RWPE1 (cell line): ENCODE results near the gene ULK3.
A peak's percentile ranks its signal among the peaks of the same experiment; 100 is the strongest.

Experiments used
- CTCF ChIA-PET: fragments of 350-600 bp; sonication (Branson Sonifier 250); formaldehyde crosslinking; extraction: SDS; loops from one replicate; lab custom pipeline; 2021; lab: Yijun Ruan, JAX
- POLR2A ChIA-PET: fragments of 400-600 bp; formaldehyde crosslinking; extraction: SDS; loops from one replicate; lab custom pipeline; 2020; ENCODE audit warnings: antibody characterized with exemption; ENCODE audit not compliant: low non-redundant PET; lab: Yijun Ruan, JAX
- DNase-seq: peaks from one replicate; pipeline ENCODE4 v3.0.0; 2012; ENCODE audit warnings: low spot score
- H3K27ac ChIP-seq: fragments of 450-650 bp; 2 replicates; pipeline ENCODE4 v1.5.1; 2017
- CTCF ChIP-seq: fragments of 450-650 bp; conservative IDR thresholded peaks from 2 replicates; pipeline ENCODE4 v1.5.1; 2017; ENCODE audit warnings: low read depth, mild to moderate bottlenecking

ULK3 gene

DNA sequence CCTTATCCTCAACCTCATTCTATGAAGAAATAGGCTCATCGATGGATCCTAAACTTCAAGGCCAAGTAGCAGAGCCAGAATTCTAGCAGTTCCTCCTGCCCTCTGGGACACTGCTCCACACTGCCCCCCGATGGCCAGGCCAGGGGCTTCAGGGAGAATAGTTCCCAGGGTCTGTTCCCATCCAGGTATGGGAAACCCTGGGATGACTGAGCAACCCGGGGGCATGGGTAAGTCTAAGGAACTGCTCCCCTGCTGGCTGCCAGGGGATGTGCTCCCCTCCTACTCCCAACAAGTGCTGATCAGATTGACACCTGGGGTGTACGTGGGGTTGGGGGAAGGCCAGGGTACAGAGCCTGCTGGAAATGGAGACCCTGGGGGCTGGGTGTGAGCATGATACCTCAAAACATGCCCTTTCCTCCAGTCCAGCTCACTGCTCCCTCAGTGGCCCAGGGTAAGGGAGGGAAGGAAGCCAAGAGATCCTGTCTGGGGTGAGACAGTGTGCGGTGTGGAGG lies 7.6 kb downstream of the ULK3 start:
- CTCF ChIA-PET = interaction anchor here (0.6 to 1.6 kb wide), 6 partner anchors 18 to 525 kb away, joined by 3 to 6 read pairs (median 4); no protein-coding TSS in a partner anchor
- H3K27ac ChIP-seq = peak overlapping the region; percentile 34
- peak; percentile 78 for TF ChIP-seq CTCF
- DNase-seq = peak; percentile 85
- POLR2A ChIA-PET = interaction anchor here (0.7 kb wide), 1 partner anchor 15 kb away, joined by 10 read pairs; no protein-coding TSS in a partner anchor

DNA sequence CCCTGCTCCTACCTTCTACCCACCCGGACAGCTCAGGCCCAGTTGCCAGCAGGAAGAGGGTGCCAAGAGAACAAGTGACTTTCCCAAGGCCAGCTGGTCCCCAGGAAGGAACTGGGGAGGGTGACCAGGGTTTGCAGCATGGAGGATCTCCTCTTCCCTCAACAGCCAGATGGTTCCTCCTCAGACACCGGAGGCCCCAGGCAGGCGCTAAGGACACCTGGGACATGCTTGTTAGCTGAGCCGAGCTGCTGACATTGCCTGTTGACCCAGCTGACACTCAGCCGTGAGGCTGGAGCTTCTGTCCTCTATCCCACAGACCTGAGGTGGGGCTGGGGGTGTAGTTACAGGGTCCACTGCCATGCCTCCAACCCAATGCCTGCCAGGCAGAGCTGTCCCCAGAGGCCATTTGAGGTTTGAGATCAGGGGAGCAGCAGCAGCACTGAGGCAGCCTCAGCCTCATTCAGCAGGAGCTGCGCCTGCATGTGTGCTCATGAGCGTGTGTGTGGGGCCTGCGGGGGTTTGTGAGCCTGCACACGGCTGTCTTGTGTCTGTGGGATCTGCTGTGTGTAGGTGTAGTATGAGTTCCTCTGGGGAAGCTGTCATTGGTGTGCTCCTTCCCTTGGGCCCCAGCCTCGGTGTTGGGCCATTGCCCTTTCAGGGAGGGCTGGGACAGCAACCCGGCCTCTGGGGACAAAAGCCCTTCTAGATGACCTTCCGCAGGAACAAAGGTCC lies 9.4 kb downstream of the ULK3 start:
- ChIA-PET CTCF (interaction anchor here (0.9 to 2.0 kb wide), 3 partner anchors 9 to 18 kb away, joined by 3 to 6 read pairs (median 3); no protein-coding TSS in a partner anchor), POLR2A (interaction anchor here (0.6 to 0.9 kb wide), 3 partner anchors 24 to 898 kb away, joined by 4 to 5 read pairs (median 4); no protein-coding TSS in a partner anchor)
- DNase-seq = no peak
- no peak for TF ChIP-seq CTCF
- no peak overlapping the region for H3K27ac ChIP-seq

DNA sequence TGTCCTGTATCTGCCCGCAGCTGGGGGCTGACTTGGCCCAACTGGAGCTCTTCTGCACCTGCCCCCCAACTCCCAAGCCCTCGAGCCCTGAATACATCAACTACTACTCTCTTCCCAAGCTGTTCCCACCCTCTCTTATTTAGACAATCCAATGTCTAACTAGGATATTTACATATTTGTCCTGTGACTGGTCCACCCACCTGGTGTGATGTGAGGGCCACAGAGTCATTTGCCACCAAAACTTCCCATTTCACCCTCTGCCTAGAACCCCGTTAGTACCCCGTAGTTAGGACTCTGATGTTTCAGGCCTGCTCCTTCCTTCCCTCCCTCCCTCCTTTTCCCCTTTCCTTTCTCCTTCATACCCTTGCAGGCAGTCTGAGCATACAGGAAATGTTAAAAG lies 10.1 kb downstream of the ULK3 start:
- CTCF ChIA-PET = interaction anchor here (1.0 to 2.0 kb wide), 2 partner anchors 16 to 18 kb away, joined by 3 to 6 read pairs; no protein-coding TSS in a partner anchor
- POLR2A ChIA-PET = interaction anchor here (0.6 to 0.9 kb wide), 2 partner anchors 23 to 899 kb away, joined by 4 to 5 read pairs; no protein-coding TSS in a partner anchor
- no peak for TF ChIP-seq CTCF

GRCh38 chr15:74831813-74832495 lies 11.0 kb downstream of the ULK3 start:
- CTCF ChIA-PET = interaction anchor here (0.5 to 2.0 kb wide), 2 partner anchors 15 to 57 kb away, joined by 3 to 6 read pairs; no protein-coding TSS in a partner anchor
- POLR2A ChIA-PET = no interaction called here
- TF ChIP-seq CTCF = no peak
- no peak overlapping the region for H3K27ac ChIP-seq
- no peak for DNase-seq

More for the DNA sequence above, 10.1 kb downstream of the ULK3 start:
- H3K27ac ChIP-seq = no peak overlapping the region
- no peak for DNase-seq

DNA sequence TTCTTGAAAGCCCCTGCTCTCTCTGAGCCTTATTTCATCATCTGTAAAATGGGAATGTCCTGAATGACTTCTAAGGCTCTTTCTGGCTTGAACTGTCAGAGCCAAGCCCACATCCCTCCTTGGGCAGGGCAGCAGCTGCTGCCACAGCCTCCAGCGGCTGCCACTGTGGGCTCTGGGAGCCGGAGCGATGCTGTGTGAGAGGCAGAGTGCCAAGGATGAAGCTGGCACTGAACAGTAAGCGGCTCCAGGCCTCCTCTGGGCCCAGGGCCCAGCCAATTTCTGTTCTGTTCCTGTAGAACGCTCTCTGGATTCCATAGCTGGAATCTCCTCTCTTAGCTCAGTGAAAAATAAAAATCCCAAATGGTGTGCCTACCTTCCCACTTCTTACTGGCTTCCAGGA lies 12.1 kb downstream of the ULK3 start:
- DNase-seq = no peak
- CTCF ChIA-PET = interaction anchor here (1.8 to 2.2 kb wide), 2 partner anchors 14 to 60 kb away, joined by 8 to 13 read pairs; no protein-coding TSS in a partner anchor
- TF ChIP-seq CTCF = no peak
- H3K27ac ChIP-seq = no peak overlapping the region
- POLR2A ChIA-PET = no interaction called here

- no peak for DNase-seq
- H3K27ac ChIP-seq = no peak overlapping the region
- CTCF ChIA-PET = interaction anchor here (0.7 to 2.2 kb wide), 3 partner anchors 13 to 86 kb away, joined by 5 to 13 read pairs (median 8); no protein-coding TSS in a partner anchor
- TF ChIP-seq CTCF = no peak
- POLR2A ChIA-PET = no interaction called here
Observed at GRCh38 chr15:74829991-74830390, 13.0 kb downstream of the ULK3 start.
